K562 (cell line): ENCODE results near the gene DENND6A. TPM values are rescaled to one million over a fixed set of nuclear protein-coding genes. Genes with fewer than 3 reads are reported as not detected.

Source experiments
- BHLHE40 ChIP-seq: IDR thresholded peaks from 2 replicates; pipeline ENCODE4 v1.6.1; 2011; ENCODE audit warnings: low read length, improper control_type of control experiment
- BRF1 ChIP-seq: IDR thresholded peaks from 3 replicates; pipeline ENCODE4 v1.6.1; 2011; ENCODE audit warnings: borderline replicate concordance, mild to moderate bottlenecking; ENCODE audit not compliant: insufficient read length; ENCODE audit errors: extremely low read depth
- CBFB ChIP-seq: sonication (generic); formaldehyde crosslinking; IDR thresholded peaks from 2 replicates; pipeline ENCODE4 v1.4.0; 2020; ENCODE audit warnings: mild to moderate bottlenecking, missing genetic modification reagents
- ETV6 ChIP-seq, 3 experiments: fragments of 150-350 bp in 1 of 3; sonication (generic) in 1 of 3; formaldehyde crosslinking in 1 of 3; IDR thresholded peaks; 2 replicates each; pipeline versions ENCODE4 v1.6.1 to v1.8.0; 2014 to 2022; ENCODE audit warnings: borderline replicate concordance in 2 of 3, low read depth in 2 of 3, antibody characterized with exemption in 1 of 3, low read length in 1 of 3, mild to moderate bottlenecking in 1 of 3, missing genetic modification reagents in 1 of 3
- GABPB1 ChIP-seq: sonication (generic); formaldehyde crosslinking; IDR thresholded peaks from 2 replicates; pipeline ENCODE4 v1.8.0; 2022; ENCODE audit warnings: mild to moderate bottlenecking, missing genetic modification reagents
- MECOM ChIP-seq: fragments of 250-450 bp; sonication (Bioruptor Pico); IDR thresholded peaks from 2 replicates; pipeline ENCODE4 v1.8.0; 2022; ENCODE audit warnings: inconsistent platforms
- MTA3 ChIP-seq: fragments of 450-650 bp; formaldehyde crosslinking; IDR thresholded peaks from 2 replicates; pipeline ENCODE4 v1.6.1; 2017; ENCODE audit warnings: mild to moderate bottlenecking, borderline replicate concordance
- MTF1 ChIP-seq: fragments of 250-450 bp; sonication (Bioruptor Pico); IDR thresholded peaks from 2 replicates; pipeline ENCODE4 v1.9.0; 2021; ENCODE audit warnings: moderate library complexity, mild to moderate bottlenecking, inconsistent platforms, borderline replicate concordance
- MYC ChIP-seq, 2 experiments: fragments of 250-450 bp in 1 of 2; sonication (Bioruptor Pico) in 1 of 2; IDR thresholded peaks; 2 replicates each; pipeline versions ENCODE4 v1.5.1 to v1.6.1; 2012 to 2021; ENCODE audit warnings: low read depth in 2 of 2, borderline replicate concordance in 1 of 2, improper control_type of control experiment in 1 of 2, low read length in 1 of 2, mild to moderate bottlenecking in 1 of 2, moderate library complexity in 1 of 2
- POLR2G ChIP-seq: fragments of 200-400 bp; formaldehyde crosslinking; IDR thresholded peaks from 2 replicates; pipeline ENCODE4 v1.6.1; 2017; ENCODE audit warnings: low read depth, mild to moderate bottlenecking, antibody characterized with exemption, low read length, moderate library complexity
- RAD21 ChIP-seq, 2 experiments: fragments of 250-450 bp in 1 of 2; fragments of 450-650 bp in 1 of 2; sonication (Bioruptor Pico) in 1 of 2; formaldehyde crosslinking in 1 of 2; IDR thresholded peaks in 1 of 2; conservative IDR thresholded peaks in 1 of 2; 2 replicates each; pipeline versions ENCODE4 v1.4.0 to v1.8.0; 2020 to 2022; ENCODE audit warnings: mild to moderate bottlenecking in 2 of 2, moderate library complexity in 1 of 2
- SIX5 ChIP-seq, 2 experiments: IDR thresholded peaks; 2 replicates each; pipeline ENCODE4 v1.6.1; 2011; ENCODE audit warnings: low read length in 2 of 2, borderline replicate concordance in 1 of 2, low read depth in 1 of 2, mild to moderate bottlenecking in 1 of 2, moderate library complexity in 1 of 2; ENCODE audit not compliant: insufficient read depth in 1 of 2
- SLC30A9 ChIP-seq: fragments of 250-450 bp; sonication (Bioruptor Pico); IDR thresholded peaks from 2 replicates; pipeline ENCODE4 v1.8.0; 2022; ENCODE audit warnings: mild to moderate bottlenecking, moderate library complexity
- TCF3 ChIP-seq: sonication (generic); formaldehyde crosslinking; IDR thresholded peaks from 2 replicates; pipeline ENCODE4 v1.4.0; 2020; ENCODE audit warnings: mild to moderate bottlenecking, missing genetic modification reagents
- ZBTB7A ChIP-seq: IDR thresholded peaks from 2 replicates; pipeline ENCODE4 v1.6.1; 2011; ENCODE audit warnings: low read depth, mild to moderate bottlenecking, low read length, moderate library complexity, borderline replicate concordance; ENCODE audit not compliant: control insufficient read depth
- ZFX ChIP-seq: sonication (generic); formaldehyde crosslinking; IDR thresholded peaks from 2 replicates; pipeline ENCODE4 v1.8.0; 2022; ENCODE audit warnings: mild to moderate bottlenecking, missing genetic modification reagents, moderate library complexity
- ZNF274 ChIP-seq: IDR thresholded peaks from 2 replicates; pipeline ENCODE4 v1.6.1; 2011; ENCODE audit warnings: low read depth, mild to moderate bottlenecking, low read length, moderate library complexity, borderline replicate concordance
- ZNF316 ChIP-seq: fragments of 450-650 bp; IDR thresholded peaks from 2 replicates; pipeline ENCODE4 v1.6.1; 2016
- ZNF354B ChIP-seq: fragments of 250-450 bp; sonication (Bioruptor Pico); IDR thresholded peaks from 2 replicates; pipeline ENCODE4 v1.4.0; 2020
- polyA plus RNA-seq, 8 experiments: library from polyadenylated mRNA; depleted of rRNA in 4 of 8; stranded (reverse) in 5 of 8; unstranded in 3 of 8; fragments of >200 nt; fragmentation: Nextera tagmentation in 2 of 8; fragmentation: Illumina TruSeq in 1 of 8; extraction: Ambion mirVana in 2 of 8; extraction: Trizol in 1 of 8; gene quantifications; 2 replicates each; pipeline versions ENCODE4 v1.2.1 to v1.2.3, GENCODE V29; 2011 to 2014; ENCODE audit warnings: inconsistent platforms in 1 of 8, missing spikeins in 1 of 8
- total RNA-seq, 7 experiments: library from RNA; depleted of rRNA in 6 of 7; stranded (reverse); fragments of >200 nt in 6 of 7; fragmentation: Illumina TruSeq in 2 of 7; extraction: Trizol in 2 of 7; gene quantifications; 2 replicates each; pipeline versions ENCODE4 v1.2.1 to v1.2.3, GENCODE V29; 2011 to 2021; ENCODE audit warnings: low replicate concordance in 1 of 7
- TF ChIP-seq, protein P1 (sequence below): sonication (generic); formaldehyde crosslinking; IDR thresholded peaks from 2 replicates; pipeline ENCODE4 v1.9.0; 2022; ENCODE audit warnings: mild to moderate bottlenecking, missing genetic modification reagents
- TF ChIP-seq, protein P2 (sequence below): fragments of 250-450 bp; sonication (Bioruptor Pico); IDR thresholded peaks from 2 replicates; pipeline ENCODE4 v1.9.0; 2021; ENCODE audit warnings: mild to moderate bottlenecking, inconsistent platforms

Gene DENND6A
- total and polyA plus RNA-seq, 9 of the 15 experiments (the other 6 are each of a cell fraction or from before 2014, with no cell fraction given) = 1.5 to 12.7 (median 7.1) TPM

DNA sequence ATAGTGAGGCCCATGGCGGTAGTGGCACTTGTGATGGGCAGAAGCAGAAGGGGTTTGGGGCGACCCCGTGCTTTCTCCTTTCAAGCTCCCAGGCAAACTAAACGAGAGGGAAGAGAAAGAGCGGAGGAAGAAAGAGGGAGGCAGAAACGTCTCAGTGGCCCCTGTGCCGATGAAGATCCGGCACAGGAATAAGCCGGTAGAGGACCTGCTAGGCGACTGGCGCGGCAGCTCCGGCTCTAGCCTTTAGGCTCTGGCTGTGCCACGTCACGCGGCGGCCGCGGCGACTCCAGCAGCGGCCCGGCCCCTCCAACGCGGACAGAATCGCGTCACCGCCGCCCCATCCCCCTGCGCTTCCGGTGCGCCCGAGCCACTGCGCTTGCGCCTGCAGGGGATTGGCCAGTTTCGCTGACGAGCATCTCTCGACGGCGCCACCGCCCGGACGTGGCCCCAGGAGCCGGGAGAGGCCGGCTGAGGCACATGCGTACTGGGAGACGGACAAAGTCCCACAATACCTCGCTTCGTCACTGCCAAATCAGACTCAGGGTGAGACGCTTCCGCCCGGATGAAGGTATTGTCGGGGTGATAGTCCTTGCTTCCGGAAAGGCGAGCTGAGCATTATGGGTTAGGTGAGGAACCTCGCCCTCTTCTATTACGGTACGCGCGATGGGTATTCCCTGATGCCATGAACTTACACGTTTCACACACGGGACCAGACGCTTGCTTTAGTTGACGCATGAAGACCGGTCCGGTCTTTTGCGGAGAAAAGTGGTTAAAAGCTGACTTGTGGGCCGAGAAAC, 95.6 kb downstream of the DENND6A start, which contains the start of gene ARF4 (continued):
- TF ChIP-seq MTA3 (peak; percentile 56; the same call in 1 of the 2 replicates), ZNF354B (CRISPR knock-in tag) (no peak), TCF3 (CRISPR knock-in tag) (peak; percentile 9; the same call in 1 of the 2 replicates), MECOM (CRISPR knock-in tag) (no peak), ZFX (CRISPR knock-in tag) (peak; percentile 80), CBFB (CRISPR knock-in tag) (0 out of 2 replicates have a peak, but pooled peaks have one; percentile 49), BHLHE40 (peak; percentile 58), ZNF274 (no peak), BRF1 (no peak), SLC30A9 (CRISPR knock-in tag) (no peak), SIX5 (IDR thresholded peaks at IDR 0.05; ENCODE audit: borderline replicate concordance in 1 of 2, insufficient read depth in 1 of 2, low read depth in 1 of 2, low read length in 2 of 2) (peak in 1 of 2 experiments; percentile 23; a peak in 1 of 4 replicates), MYC (IDR thresholded peaks at IDR 0.05; ENCODE audit: low read depth, low read length) (peak; percentile 51), MYC (CRISPR knock-in tag; IDR thresholded peaks at IDR 0.05; ENCODE audit: borderline replicate concordance, low read depth) (no peak), ETV6 (IDR thresholded peaks at IDR 0.05; ENCODE audit: borderline replicate concordance in 1 of 2, low read depth in 2 of 2, low read length in 1 of 2) (peak in 1 of 2 experiments; percentile 30; a peak in 1 of 4 replicates), ETV6 (CRISPR knock-in tag; IDR thresholded peaks at IDR 0.05; ENCODE audit: borderline replicate concordance) (no peak), POLR2G (peak; percentile 99), GABPB1 (CRISPR knock-in tag) (peak; percentile 95), RAD21 (CRISPR knock-in tag; conservative IDR thresholded peaks at IDR 0.05 in 1 of 2, IDR thresholded peaks at IDR 0.05 in 1 of 2) (no peak), ZNF316 (peak; percentile 62), MTF1 (no peak), ZBTB7A (peak; percentile 39; the same call in 1 of the 2 replicates)
- TF ChIP-seq, protein P1, sequence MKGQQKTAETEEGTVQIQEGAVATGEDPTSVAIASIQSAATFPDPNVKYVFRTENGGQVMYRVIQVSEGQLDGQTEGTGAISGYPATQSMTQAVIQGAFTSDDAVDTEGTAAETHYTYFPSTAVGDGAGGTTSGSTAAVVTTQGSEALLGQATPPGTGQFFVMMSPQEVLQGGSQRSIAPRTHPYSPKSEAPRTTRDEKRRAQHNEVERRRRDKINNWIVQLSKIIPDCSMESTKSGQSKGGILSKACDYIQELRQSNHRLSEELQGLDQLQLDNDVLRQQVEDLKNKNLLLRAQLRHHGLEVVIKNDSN (CRISPR knock-in tag) = peak; percentile 53
- TF ChIP-seq, protein P2, sequence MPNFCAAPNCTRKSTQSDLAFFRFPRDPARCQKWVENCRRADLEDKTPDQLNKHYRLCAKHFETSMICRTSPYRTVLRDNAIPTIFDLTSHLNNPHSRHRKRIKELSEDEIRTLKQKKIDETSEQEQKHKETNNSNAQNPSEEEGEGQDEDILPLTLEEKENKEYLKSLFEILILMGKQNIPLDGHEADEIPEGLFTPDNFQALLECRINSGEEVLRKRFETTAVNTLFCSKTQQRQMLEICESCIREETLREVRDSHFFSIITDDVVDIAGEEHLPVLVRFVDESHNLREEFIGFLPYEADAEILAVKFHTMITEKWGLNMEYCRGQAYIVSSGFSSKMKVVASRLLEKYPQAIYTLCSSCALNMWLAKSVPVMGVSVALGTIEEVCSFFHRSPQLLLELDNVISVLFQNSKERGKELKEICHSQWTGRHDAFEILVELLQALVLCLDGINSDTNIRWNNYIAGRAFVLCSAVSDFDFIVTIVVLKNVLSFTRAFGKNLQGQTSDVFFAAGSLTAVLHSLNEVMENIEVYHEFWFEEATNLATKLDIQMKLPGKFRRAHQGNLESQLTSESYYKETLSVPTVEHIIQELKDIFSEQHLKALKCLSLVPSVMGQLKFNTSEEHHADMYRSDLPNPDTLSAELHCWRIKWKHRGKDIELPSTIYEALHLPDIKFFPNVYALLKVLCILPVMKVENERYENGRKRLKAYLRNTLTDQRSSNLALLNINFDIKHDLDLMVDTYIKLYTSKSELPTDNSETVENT = peak; percentile 28; the same call in 1 of the 2 replicates
